Keratinocyte (primary cell): ENCODE data around the gene FBN2.

Experiments used
- EZH2 ChIP-seq: IDR thresholded peaks from one replicate; pipeline ENCODE4 v1.6.1; 2012; ENCODE audit warnings: inconsistent platforms, mild to moderate bottlenecking, low read length, moderate library complexity
- TF ChIP-seq, protein P1 (sequence below), 3 experiments: IDR thresholded peaks in 1 of 3; conservative IDR thresholded peaks in 1 of 3; optimal IDR thresholded peaks in 1 of 3; 2 replicates in 2 of 3; 3 replicates in 1 of 3; pipeline versions ENCODE3 to v1.5.1; 2011; ENCODE audit warnings: low read length in 3 of 3, mild to moderate bottlenecking in 3 of 3, moderate library complexity in 2 of 3, control low read depth in 1 of 3, inconsistent platforms in 1 of 3; ENCODE audit not compliant: insufficient read depth in 2 of 3; ENCODE audit errors: extremely low read depth in 1 of 3

DNA sequence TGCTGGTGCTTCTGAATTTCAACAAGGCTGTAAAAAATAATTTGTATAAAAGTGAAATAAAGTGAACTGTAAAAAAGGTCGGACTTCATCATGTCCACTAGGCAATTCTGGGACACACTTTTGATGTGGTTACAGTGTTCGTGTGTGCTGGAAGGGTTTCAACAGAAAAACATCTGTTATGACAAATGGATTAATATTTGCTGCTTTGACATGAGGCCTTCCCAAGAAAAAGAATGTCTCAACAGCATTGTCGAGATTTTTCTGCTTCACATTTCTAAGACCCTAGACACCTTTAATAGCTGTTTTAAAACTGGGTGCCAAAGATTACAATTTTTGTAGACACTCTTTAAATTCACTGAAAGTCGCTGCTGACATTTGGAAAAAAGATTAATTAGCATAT is 237.9 kb downstream of the FBN2 start:
- TF ChIP-seq, protein P1, sequence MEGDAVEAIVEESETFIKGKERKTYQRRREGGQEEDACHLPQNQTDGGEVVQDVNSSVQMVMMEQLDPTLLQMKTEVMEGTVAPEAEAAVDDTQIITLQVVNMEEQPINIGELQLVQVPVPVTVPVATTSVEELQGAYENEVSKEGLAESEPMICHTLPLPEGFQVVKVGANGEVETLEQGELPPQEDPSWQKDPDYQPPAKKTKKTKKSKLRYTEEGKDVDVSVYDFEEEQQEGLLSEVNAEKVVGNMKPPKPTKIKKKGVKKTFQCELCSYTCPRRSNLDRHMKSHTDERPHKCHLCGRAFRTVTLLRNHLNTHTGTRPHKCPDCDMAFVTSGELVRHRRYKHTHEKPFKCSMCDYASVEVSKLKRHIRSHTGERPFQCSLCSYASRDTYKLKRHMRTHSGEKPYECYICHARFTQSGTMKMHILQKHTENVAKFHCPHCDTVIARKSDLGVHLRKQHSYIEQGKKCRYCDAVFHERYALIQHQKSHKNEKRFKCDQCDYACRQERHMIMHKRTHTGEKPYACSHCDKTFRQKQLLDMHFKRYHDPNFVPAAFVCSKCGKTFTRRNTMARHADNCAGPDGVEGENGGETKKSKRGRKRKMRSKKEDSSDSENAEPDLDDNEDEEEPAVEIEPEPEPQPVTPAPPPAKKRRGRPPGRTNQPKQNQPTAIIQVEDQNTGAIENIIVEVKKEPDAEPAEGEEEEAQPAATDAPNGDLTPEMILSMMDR (optimal IDR thresholded peaks at IDR 0.05 in 1 of 3, IDR thresholded peaks at IDR 0.05 in 1 of 3, conservative IDR thresholded peaks at IDR 0.05 in 1 of 3; ENCODE audit: extremely low read depth in 1 of 3, insufficient read depth in 2 of 3, low read length in 3 of 3), result no peak
- no peak for TF ChIP-seq EZH2
